C4-2B (cell line): ENCODE data around the gene COL15A1.

ENCODE experiments used
- CTCF ChIP-seq: fragments of 450-650 bp; conservative IDR thresholded peaks from 2 replicates; pipeline ENCODE4 v1.5.1; 2017; ENCODE audit warnings: mild to moderate bottlenecking
- ZFX ChIP-seq: fragments of 450-650 bp; IDR thresholded peaks from 2 replicates; pipeline ENCODE4 v1.6.1; 2017

DNA sequence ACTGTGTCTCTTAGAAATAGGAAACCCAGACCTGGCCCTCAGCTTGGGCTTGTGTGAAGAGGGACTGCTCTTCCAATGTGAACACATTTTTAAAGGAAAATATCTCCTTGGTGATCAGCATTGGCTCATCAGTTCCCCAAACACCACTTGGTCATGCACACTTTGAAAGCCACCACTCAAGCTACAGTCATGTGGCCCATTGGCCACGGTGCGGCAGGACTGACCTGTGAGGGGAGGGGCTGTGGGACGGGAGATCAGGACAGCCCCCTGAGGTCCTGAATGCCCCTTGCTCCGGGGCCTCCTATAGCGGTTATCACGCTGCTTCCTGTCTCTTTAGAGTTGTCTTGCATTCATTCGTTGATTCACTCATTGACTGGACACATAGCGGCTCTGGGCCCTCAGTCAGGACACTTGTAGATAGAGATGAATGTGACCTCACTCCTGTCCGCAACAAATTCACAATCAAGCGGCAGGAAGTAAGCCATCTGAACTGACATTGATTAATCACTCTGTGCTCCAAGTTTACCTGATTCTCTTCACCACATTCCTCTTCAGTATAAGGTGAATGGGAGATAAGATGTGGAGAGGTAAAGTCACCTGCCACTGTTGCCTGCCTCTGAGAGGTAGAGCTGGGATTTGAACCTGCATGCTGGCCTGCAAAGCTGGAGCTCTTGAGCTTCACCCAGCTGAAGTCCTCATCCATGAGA, 73.1 kb downstream of the COL15A1 start:
- TF ChIP-seq CTCF: no peak
- TF ChIP-seq ZFX: no peak
